22Rv1 (cell line): ENCODE results near the gene CAMK1D.

ENCODE experiments used
- ZFX ChIP-seq: fragments of 450-650 bp; IDR thresholded peaks from 2 replicates; pipeline ENCODE4 v1.6.1; 2017; ENCODE audit warnings: antibody characterized with exemption, borderline replicate concordance
- TF ChIP-seq, protein P1 (sequence below): fragments of 450-650 bp; IDR thresholded peaks from 2 replicates; pipeline ENCODE4 v1.5.1; 2017; ENCODE audit warnings: mild to moderate bottlenecking

DNA sequence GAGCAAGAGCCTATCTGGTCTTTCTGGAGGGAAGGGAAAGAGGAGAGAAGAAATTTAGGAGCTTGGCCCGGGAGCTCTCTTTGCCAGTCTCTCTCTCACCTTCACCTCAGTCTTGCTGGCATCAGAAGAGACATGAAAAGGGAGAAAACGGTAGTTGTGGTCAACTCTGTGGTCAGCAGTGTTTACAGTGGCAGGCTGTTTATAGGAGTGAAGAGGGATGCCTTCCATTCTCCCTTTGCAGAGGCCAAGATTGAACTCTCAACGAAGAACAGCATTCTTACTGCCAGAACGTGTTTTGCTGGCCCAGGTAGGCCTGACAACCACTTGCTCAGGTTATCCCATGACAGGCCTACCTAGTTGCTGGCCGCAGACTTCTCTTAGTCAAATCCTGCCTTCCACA is 518.9 kb downstream of the CAMK1D start:
- TF ChIP-seq, protein P1, sequence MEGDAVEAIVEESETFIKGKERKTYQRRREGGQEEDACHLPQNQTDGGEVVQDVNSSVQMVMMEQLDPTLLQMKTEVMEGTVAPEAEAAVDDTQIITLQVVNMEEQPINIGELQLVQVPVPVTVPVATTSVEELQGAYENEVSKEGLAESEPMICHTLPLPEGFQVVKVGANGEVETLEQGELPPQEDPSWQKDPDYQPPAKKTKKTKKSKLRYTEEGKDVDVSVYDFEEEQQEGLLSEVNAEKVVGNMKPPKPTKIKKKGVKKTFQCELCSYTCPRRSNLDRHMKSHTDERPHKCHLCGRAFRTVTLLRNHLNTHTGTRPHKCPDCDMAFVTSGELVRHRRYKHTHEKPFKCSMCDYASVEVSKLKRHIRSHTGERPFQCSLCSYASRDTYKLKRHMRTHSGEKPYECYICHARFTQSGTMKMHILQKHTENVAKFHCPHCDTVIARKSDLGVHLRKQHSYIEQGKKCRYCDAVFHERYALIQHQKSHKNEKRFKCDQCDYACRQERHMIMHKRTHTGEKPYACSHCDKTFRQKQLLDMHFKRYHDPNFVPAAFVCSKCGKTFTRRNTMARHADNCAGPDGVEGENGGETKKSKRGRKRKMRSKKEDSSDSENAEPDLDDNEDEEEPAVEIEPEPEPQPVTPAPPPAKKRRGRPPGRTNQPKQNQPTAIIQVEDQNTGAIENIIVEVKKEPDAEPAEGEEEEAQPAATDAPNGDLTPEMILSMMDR = no peak
- no peak for TF ChIP-seq ZFX
